Neural cell (in vitro differentiated cells): ENCODE measurements around the gene ATP6V1E1. TPM values are rescaled to one million over a fixed set of nuclear protein-coding genes. Genes with fewer than 3 reads are reported as not detected.

Experiments
- H2AFZ ChIP-seq: fragments of 200-600, 300-800 bp; sonication (generic), shearing (Covaris generic); 2 replicates; pipeline ENCODE4 v1.6.0; 2014; ENCODE audit warnings: low read depth, mild to moderate bottlenecking, antibody characterized with exemption, low read length, moderate library complexity
- H3F3A ChIP-seq: fragments of 200-600 bp; shearing (Covaris generic); 2 replicates; pipeline ENCODE4 v1.6.1; 2016; ENCODE audit warnings: mild to moderate bottlenecking, moderate library complexity, mixed read lengths, antibody characterized with exemption, low read length; ENCODE audit not compliant: insufficient read depth, poor library complexity, severe bottlenecking
- H3K27ac ChIP-seq: fragments of 200-600, 300-800 bp; sonication (generic), shearing (Covaris generic); 2 replicates; pipeline ENCODE4 v1.5.1; 2014; ENCODE audit warnings: mild to moderate bottlenecking, low read length, moderate library complexity
- H3K27me3 ChIP-seq: fragments of 300-800, 200-600 bp; sonication (generic), shearing (Covaris generic); 2 replicates; pipeline ENCODE4 v1.6.0; 2014; ENCODE audit warnings: mild to moderate bottlenecking, low read depth, low read length, moderate library complexity; ENCODE audit not compliant: insufficient read depth
- H3K36me3 ChIP-seq: fragments of 300-800, 200-600 bp; sonication (generic), shearing (Covaris generic); 2 replicates; pipeline ENCODE4 v1.5.1; 2014; ENCODE audit warnings: mild to moderate bottlenecking, antibody characterized with exemption, low read length, moderate library complexity; ENCODE audit not compliant: insufficient read depth
- H3K4me2 ChIP-seq: fragments of 300-800, 200-600 bp; sonication (generic), shearing (Covaris generic); 2 replicates; pipeline ENCODE4 v1.6.0; 2014; ENCODE audit warnings: mild to moderate bottlenecking, low read length
- H3K4me3 ChIP-seq: fragments of 300-800, 200-600 bp; sonication (generic), shearing (Covaris generic); 2 replicates; pipeline ENCODE4 v1.5.1; 2014; ENCODE audit warnings: mild to moderate bottlenecking, low read length, moderate library complexity
- H3K79me2 ChIP-seq: fragments of 200-600 bp; shearing (Covaris generic); replicated peaks from 2 replicates; pipeline ENCODE4 v1.6.0; 2014; ENCODE audit warnings: mild to moderate bottlenecking, low read length, moderate library complexity; ENCODE audit not compliant: insufficient read depth
- H3K9ac ChIP-seq: fragments of 300-800, 200-600 bp; sonication (generic), shearing (Covaris generic); 2 replicates; pipeline ENCODE4 v1.6.1; 2016; ENCODE audit warnings: mild to moderate bottlenecking, low read length, mixed read lengths
- H3K9me2 ChIP-seq: fragments of 200-600 bp; shearing (Covaris generic); 2 replicates; pipeline ENCODE4 v1.6.1; 2016; ENCODE audit warnings: mild to moderate bottlenecking, low read length, mixed read lengths; ENCODE audit not compliant: insufficient read depth
- H3K9me3 ChIP-seq: fragments of 200-600, 300-800 bp; sonication (generic), shearing (Covaris generic); 2 replicates; pipeline ENCODE4 v1.6.1; 2016; ENCODE audit warnings: mild to moderate bottlenecking, mixed run types, low read length, moderate library complexity, mixed read lengths
- H4K20me1 ChIP-seq: fragments of 200-600 bp; shearing (Covaris generic); 2 replicates; pipeline ENCODE4 v1.6.1; 2016; ENCODE audit warnings: mild to moderate bottlenecking, mixed run types; ENCODE audit not compliant: insufficient read depth
- CTCF ChIP-seq: fragments of 450-650 bp; IDR thresholded peaks from 2 replicates; pipeline ENCODE4 v1.5.1; 2014; ENCODE audit warnings: antibody characterized with exemption, mild to moderate bottlenecking, moderate library complexity; ENCODE audit not compliant: poor library complexity, severe bottlenecking
- EP300 ChIP-seq: fragments of 450-650 bp; conservative IDR thresholded peaks from 2 replicates; pipeline ENCODE4 v1.6.1; 2014; ENCODE audit warnings: antibody characterized with exemption, mild to moderate bottlenecking, moderate library complexity; ENCODE audit not compliant: poor library complexity, severe bottlenecking
- EZH2 ChIP-seq: fragments of 200-600, 300-800 bp; shearing (Covaris generic), sonication (generic); IDR thresholded peaks from 2 replicates; pipeline ENCODE4 v1.6.1; 2014; ENCODE audit warnings: antibody characterized with exemption, low read length, borderline replicate concordance, mild to moderate bottlenecking; ENCODE audit not compliant: insufficient read depth, poor library complexity, severe bottlenecking
- MXI1 ChIP-seq: fragments of 450-650 bp; conservative IDR thresholded peaks from 2 replicates; pipeline ENCODE4 v1.6.1; 2014; ENCODE audit warnings: antibody characterized with exemption, mild to moderate bottlenecking; ENCODE audit not compliant: poor library complexity, severe bottlenecking
- POLR2AphosphoS5 ChIP-seq: IDR thresholded peaks from 2 replicates; pipeline ENCODE4 v1.6.1; 2012
- RAD21 ChIP-seq: fragments of 450-650 bp; conservative IDR thresholded peaks from 2 replicates; pipeline ENCODE4 v1.6.1; 2014; ENCODE audit warnings: antibody characterized with exemption, mild to moderate bottlenecking, moderate library complexity
- REST ChIP-seq: IDR thresholded peaks from 2 replicates; pipeline ENCODE4 v1.6.1; 2012; ENCODE audit warnings: borderline replicate concordance
- SMC3 ChIP-seq: fragments of 450-650 bp; conservative IDR thresholded peaks from 2 replicates; pipeline ENCODE4 v1.6.1; 2014; ENCODE audit warnings: antibody characterized with exemption, mild to moderate bottlenecking, moderate library complexity; ENCODE audit not compliant: poor library complexity
- TAF1 ChIP-seq: IDR thresholded peaks from 2 replicates; pipeline ENCODE4 v1.6.1; 2012; ENCODE audit warnings: low read depth
- polyA plus RNA-seq: library from polyadenylated mRNA; depleted of rRNA; stranded (reverse); fragments of >200 nt; gene quantifications from 2 replicates; pipeline ENCODE4 v1.2.3, GENCODE V29; 2014

The ATP6V1E1 gene
- polyA plus RNA-seq, 1 donor from 2014 or later: 224 TPM

GRCh38 chr22:17638432-17639246 is 10.1 kb upstream of the ATP6V1E1 start, which contains the start of gene BCL2L13:
BCL2L13 (plus strand) TSS chr22:17638757; CDS start chr22:17655712, 16,955 bp downstream.
- peak; percentile 38 for TF ChIP-seq SMC3
- TF ChIP-seq REST: peak; percentile 91
- TF ChIP-seq CTCF: peak; percentile 34
- TF ChIP-seq MXI1: peak; percentile 77
- peak; percentile 98 for TF ChIP-seq POLR2AphosphoS5
- no peak for TF ChIP-seq EZH2
- TF ChIP-seq RAD21: peak; percentile 34
- peak; percentile 90 for TF ChIP-seq TAF1
- peak; percentile 49 for TF ChIP-seq EP300
- Histone ChIP-seq H3K4me3 (peak within 1 kb of the TSS; percentile 84), H3F3A (no peaks in the 10 kb centered on the region), H3K27ac (peak within 1 kb of the TSS; percentile 95), H3K79me2 (peaks cover 7% of the 10 kb centered on the region), H4K20me1 (no peaks in the 10 kb centered on the region), H3K4me2 (peak within 1 kb of the TSS; percentile 100), H3K9me3 (no peaks in the 10 kb centered on the region), H3K9me2 (no peaks in the 10 kb centered on the region), H2AFZ (peak within 1 kb of the TSS; percentile 74), H3K9ac (peak within 1 kb of the TSS; percentile 89), H3K36me3 (no peaks in the 10 kb centered on the region), H3K27me3 (no peaks in the 10 kb centered on the region)

GRCh38 chr22:17638182-17638431 is 9.6 kb upstream of the ATP6V1E1 start:
- peak overlapping the region; percentile 84 for H3K4me3 ChIP-seq
- H3K4me2 ChIP-seq: peak overlapping the region; percentile 100
- H3K27ac ChIP-seq: peak overlapping the region; percentile 95
- peak overlapping the region; percentile 74 for H2AFZ ChIP-seq
- no peaks in the 10 kb centered on the region for H3K9me3 ChIP-seq
- H4K20me1 ChIP-seq: no peaks in the 10 kb centered on the region
- H3K36me3 ChIP-seq: no peaks in the 10 kb centered on the region
- TF ChIP-seq POLR2AphosphoS5: no peak
- no peak for TF ChIP-seq REST
- H3K9me2 ChIP-seq: no peaks in the 10 kb centered on the region
- H3K9ac ChIP-seq: peak overlapping the region; percentile 89
- peaks cover 7% of the 10 kb centered on the region for H3K79me2 ChIP-seq
- H3F3A ChIP-seq: no peaks in the 10 kb centered on the region
- no peaks in the 10 kb centered on the region for H3K27me3 ChIP-seq
